Activated CD4-positive, alpha-beta T cell treated with anti-CD3 and anti-CD28 coated beads, Interleukin-2, amount 50 U/mL, for 1 hour (primary cell): ENCODE results near the gene C2orf69.
"Not testable (repeated sequence)": the region's sequence is repeated elsewhere in the genome, so short reads cannot be mapped to it uniquely, and the experiment has no call there.

Source experiments
- DNase-seq: peaks from one replicate; pipeline ENCODE4 v3.0.0-alpha.2; 2020

Gene C2orf69, protein sequence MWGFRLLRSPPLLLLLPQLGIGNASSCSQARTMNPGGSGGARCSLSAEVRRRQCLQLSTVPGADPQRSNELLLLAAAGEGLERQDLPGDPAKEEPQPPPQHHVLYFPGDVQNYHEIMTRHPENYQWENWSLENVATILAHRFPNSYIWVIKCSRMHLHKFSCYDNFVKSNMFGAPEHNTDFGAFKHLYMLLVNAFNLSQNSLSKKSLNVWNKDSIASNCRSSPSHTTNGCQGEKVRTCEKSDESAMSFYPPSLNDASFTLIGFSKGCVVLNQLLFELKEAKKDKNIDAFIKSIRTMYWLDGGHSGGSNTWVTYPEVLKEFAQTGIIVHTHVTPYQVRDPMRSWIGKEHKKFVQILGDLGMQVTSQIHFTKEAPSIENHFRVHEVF

DNA sequence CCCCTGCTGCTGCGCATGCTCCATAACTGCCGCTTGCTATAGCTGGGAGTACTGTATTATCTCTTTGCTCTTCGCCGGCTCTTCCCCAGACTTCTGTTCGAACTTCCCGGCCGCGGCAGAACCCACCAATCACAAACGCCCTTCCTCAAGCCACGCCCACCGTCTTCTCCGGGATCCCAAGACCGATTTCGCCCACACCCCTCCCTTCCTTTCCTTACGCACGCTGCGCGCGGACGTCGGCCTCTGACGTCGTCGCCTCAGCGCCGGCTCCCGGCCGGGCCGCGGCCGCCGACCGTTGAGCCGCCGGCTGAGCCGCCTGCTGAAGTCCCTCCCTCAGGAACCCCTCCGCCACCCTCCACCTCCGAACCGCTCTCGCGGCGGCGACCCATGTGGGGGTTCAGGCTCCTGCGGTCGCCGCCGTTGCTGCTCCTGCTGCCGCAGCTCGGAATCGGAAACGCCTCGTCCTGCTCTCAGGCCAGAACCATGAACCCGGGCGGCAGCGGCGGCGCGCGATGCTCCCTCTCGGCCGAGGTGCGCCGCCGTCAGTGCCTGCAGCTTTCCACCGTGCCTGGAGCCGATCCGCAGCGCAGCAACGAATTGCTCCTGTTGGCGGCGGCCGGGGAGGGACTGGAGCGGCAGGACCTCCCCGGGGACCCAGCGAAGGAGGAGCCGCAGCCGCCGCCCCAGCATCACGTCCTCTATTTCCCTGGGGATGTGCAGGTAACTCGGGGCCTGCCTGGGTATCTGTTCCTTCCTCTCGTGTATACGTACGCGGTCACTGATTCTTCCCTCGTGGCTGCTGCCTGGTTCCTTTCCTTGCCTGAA is at the start of gene C2orf69:
Gene C2orf69 (plus strand): TSS at position 242 of the 825 bp plus-strand sequence. CDS start 146 bp downstream, at position 388.
- DNase-seq = peak; percentile 88

DNA sequence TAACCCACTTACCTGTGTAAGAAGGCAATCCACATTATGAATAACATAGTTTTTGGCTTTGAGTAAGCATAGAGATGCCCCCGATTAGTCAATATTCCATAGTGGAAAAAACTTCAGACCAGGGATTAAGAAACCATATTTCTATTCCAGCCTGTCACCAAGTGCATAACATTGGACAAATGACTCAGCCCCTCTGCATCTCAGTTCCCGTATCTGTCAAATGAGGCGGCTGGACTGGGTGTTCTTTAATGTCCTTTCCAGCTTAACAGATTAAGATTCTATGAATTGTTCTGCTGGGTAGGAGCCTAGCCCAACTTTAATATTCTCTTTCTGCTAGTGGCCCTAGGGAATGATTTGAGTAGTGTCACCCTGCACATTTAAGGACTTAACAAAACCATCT is 48.3 kb upstream of the C2orf69 start:
- no peak for DNase-seq

DNA sequence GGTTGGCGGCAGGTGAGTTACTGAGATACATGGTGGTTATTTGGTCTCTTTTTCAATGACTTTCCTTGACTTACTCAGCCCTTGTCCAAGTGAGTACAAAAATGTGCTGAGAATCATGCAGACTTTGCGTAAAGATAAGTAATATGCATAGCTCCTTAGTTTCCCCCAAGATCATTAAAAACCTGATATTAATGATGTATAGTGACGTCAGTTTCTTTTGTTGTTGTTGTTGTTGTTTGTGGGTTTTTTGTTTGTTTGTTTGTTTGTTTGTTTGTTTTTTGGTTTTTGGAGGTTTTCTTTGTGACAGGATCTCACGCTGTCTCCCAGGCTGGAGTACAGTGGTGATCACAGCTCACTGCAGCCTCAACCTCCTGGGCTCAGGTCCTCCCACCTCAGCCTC is 45.2 kb upstream of the C2orf69 start:
- DNase-seq = no peak

DNA sequence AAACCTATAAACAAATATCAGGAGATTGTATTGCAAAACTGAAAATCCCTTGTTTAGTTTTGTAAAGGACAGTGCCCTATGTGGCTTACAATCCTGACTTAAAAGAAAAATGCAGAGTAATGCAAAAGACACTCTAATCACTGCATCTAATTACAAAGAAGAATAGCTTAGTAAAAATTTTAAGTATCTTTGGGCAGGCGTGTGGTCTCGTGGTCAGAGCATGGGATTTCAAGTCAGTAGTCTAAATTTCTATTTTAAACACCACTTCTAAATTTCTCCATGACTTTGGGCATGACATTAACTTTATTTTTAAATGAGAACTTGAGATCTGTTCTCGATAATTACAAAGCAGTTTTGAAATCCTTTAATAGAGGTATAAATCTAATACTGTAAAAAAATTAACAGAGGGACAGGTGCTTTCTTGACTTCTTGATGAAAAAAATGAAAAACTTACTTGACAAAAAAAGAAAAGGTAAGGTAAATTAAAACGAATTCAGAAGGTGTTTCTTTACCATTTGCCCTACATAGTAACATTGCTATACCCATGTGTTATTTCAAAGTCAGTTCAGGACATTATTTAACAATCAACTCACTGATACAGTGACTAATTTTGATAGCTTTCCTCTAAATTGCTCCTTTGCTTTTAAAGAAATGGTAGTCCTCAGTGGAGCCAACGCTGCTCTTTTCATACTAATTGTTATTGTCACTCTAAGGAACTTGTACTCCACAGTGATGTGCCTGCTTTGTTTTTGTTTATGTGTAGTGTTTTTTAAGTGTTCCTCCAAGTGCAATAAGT is 42.5 kb upstream of the C2orf69 start:
- no peak for DNase-seq

DNA sequence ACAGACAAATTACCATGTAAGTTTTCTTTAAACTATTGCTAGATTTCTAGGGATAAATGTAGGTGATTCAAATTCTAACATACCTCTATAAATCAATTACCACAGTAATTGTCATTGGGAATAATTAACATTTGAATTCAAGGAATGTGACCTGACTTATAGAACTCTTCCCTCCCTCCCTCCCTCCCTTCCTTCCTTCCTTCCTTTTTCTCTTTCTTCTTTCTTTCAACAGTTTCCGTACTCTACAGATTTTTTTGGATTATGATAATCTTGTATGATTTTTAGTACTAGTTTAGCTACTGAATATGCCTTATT is 41.9 kb upstream of the C2orf69 start:
- no peak for DNase-seq

DNA sequence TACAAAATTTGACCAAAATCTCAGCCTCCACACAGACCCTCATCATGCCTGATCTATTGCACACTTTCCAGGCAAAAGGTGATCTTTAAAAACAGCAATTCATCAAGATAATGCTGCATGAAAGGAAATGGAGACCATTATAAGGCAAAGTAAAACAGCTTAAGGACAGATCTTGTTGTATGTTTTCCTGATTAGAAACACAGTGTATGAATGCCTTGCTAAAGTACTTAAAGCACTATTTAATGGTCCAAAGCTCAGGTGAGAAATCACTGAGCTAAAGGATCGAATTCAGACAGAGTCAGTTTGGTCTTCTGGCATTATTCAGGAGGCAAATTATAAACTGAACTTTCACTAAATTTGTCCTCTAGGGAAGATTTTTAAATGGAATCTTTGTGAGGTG is 41.4 kb upstream of the C2orf69 start:
- DNase-seq = no peak

DNA sequence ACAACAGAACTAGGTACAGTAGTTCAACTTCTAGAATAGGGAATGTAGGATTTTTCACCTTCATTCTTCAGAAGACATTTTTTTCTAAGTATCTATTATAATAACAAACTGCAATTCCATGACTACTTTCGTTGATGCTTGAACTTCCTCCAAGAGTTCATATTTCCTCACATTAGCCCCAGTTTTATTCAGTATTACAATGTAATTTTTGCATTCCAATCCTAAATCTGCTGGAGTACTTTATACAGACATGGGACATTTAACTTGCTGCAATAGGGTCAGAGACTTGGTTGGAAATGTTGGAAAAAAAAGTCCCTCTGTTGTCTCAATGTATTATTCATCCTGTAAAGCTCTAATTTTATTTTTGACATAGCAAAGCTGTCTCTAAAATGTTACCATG is 40.5 kb upstream of the C2orf69 start:
- no peak for DNase-seq

DNA sequence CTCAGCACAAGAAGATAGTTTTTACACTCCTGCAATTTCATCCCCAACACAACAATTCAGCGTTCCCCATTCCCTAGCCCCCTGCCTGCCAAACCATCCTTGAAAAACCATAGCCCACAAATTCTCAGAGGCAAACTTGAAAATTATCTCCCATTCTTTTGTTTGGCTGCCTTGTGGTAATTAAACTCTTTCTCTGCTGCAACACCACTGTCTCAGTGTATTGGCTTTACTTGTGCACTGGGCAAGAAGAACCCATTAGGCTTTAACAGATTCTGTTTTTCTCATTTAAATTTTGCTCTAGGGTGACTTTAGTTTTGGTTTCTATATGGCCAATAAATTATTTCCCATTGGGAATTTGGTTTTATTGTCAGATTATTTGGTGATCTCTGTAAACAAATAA is 36.9 kb upstream of the C2orf69 start:
- no peak for DNase-seq

DNA sequence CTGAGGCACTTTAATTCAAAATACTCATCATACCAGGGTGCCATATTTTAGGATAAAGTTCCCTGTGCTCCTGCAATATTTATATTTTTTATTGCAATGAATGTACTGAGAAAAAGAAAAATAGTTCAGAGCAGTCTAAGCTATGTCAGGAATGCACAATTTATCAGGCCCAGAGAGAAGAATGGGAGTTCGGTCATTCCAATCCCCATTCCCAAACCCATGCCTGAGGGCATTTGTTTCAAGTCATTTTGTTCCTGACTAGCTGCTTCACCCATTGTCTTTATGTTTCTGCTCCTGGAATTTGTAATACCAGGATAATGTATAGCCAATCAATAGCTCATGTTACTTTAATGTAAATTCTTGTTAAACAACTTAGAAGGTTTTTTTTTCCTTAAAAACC is 35.7 kb upstream of the C2orf69 start:
- no peak for DNase-seq

DNA sequence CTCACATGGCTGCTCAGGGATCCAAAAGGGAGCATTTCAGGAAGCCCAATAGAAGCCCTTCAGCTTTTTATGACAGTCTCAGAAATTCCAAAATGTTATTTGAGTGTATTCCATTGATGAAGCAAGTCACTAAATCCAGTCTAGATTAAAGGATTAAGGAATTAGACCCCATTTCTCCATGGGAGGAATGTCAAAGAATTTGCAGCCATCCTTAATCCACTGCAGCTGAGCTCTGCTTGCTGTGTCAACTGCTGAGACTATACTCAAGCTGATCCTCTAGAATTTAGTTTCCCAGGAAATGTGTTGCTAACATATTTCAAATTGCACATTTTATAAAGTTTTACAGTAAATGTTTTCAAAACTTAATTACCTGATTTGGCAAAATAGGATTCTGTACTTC is 28.4 kb upstream of the C2orf69 start:
- DNase-seq = no peak

DNA sequence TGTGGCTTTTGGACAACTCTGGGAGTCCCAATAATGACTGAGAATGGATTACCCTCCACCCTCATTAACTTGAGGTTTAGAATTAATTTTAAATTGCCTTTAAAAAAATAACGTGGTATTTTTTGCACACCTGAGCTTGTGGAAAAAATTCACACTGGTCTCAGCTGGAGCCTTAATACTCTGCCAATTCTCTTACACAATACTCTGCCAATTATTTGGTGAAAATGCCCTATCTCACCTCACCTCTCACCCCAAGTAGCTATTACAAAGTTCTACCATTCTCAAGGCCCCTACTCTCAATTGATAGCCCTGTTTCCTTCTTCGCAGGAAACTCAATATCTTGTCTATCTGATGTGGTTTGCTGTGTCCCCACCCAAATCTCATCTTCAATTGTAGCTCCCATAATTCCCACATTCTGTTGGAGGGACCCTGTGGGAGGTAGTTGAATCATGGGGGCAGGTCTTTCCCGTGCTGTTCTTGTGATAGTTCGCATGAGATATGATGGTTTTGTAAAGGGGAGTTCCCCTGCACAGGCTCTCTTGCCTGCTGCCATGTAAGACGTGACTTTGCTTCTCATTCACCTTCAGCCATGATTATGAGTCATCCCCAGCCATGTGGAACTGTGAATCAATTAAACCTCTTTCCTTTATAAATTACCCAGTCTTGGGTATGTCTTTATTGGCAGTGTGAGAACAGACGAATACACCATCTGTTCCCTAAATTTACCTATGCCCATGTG is 27.4 kb upstream of the C2orf69 start:
- no peak for DNase-seq

DNA sequence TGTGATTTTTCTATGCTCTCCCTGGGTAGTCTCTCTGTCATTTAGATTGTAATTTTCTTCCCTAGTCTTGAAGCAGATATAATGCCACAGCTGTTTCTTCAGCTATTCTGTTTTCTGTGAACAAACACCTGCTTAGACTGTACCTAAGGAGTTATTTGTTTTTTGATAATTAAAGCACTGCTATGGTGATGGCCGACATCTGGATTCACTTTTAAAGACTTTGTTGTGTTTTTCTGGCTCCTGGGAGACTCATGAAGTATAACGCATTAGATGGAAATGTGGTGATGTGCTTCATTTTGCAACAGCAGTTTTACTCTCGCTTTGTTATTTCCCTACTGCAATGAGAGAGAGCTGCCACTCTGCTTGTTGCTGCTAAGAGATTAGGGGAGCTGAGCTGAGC is 15.7 kb upstream of the C2orf69 start:
- DNase-seq = no peak

DNA sequence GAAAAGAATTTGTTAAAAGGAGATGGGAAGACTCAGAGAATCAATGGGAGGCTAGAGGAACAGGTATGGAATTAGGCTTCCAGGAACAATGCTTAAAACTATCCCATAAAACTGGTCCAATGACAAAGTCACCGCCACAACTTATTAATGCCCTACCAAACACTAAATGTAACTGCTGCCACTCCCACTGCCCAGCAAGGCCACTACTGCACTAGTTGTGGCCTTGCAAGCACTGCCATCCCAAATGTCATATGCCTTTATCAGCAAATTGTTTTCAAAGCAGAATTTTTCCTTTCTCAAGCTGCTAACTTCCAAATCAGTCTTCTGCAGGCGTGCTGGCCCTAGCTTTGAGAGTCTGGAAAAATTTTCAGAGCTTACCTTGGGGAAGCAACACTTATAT is 14.5 kb upstream of the C2orf69 start:
- no peak for DNase-seq

DNA sequence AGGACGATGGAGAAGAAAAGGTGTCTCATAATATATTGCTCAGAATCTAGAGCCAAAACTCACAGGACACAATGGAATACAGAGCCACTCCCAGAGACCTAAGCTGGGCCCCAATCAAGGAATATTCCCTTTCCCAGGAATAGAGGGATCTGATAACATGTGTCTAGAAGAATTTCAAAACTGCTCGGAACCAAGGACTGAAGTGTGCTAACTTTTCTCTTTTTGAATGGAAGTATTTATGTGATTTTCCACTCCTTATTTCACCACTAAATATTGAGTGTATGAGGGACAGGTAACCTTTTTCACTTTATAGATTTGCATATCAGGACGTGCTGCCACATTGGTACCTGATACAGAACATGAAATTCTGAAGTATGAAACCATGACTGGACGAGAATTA is 9.2 kb upstream of the C2orf69 start:
- DNase-seq = no peak

DNA sequence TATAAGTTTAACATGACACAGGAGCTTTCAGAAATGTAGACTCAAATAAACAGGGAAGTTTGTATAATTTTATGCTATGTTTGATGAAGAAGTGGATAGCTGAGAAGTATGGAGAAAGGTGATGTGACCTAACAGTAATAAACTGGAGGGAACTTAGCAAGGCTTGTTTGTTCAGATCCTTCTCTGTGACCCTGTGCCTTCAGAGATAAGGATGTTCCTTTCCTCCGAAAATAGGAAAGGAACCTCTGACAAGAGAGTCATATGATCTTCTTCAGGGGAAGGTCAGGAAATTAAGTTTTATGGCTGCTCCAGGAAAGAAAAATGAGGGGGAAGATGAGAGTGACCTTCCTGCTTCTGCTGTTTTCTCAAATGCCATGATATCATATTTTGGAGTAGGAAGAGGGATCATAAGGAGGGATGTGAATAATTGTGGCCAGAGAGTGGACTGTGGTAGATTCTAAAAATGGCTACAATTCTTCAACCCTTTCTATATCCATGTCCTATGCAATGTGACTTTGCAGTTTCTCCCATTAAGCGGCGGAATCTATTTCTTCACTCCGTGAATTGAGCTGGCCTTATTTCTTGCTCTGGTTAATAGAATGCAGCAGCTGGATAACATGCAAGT is 8.5 kb upstream of the C2orf69 start:
- DNase-seq = no peak

DNA sequence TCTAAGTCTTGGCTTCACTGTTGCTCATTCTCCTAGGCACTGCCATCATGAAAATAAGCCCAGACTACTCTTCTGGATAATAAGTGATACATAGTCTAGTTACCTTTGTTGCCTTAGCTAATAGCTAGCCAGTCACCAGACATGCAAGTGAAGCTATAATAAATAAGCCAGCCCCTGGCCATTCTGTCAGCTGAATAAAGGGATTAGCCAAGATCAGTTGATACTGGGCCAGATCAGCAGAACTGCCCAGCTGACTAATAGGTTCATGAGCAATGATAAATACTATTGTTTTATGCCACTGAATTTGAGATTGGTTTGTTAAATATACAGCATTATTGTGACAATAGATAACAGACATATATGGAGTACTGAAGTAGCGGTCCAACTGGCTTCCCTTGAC is 8.0 kb upstream of the C2orf69 start:
- DNase-seq = no peak

DNA sequence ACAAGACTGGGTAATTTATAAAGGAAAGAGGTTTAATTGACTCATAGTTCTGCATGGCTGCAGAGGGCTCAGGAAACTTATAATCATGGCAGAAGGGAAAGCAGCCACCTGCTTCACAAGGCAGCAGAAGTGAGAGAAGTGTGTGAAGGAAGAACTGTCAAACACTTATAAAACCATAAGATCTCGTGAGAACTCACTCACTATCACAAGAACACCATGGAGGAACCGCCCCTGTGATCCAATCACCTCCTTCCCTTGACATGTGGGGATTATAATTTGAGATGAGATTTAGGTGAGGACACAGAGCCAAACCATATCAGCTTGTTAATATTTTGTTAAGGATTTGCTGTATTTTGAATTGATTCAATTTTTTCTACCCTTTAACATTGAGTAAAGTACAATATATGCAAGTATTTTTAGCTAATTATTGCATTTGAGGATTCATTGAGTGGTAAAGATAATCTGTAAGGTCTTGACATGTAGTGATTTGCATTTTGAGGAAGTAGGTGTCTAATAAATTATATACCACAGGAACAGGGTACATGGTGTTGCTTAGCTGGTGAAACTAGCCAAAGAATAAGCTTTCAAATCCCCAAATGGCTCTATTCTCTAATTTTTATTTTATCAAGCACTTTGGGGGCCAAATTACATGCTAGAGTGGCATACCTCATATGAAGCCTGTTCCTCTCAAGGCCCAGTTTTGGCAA is 3.9 kb upstream of the C2orf69 start:
- DNase-seq = no peak

DNA sequence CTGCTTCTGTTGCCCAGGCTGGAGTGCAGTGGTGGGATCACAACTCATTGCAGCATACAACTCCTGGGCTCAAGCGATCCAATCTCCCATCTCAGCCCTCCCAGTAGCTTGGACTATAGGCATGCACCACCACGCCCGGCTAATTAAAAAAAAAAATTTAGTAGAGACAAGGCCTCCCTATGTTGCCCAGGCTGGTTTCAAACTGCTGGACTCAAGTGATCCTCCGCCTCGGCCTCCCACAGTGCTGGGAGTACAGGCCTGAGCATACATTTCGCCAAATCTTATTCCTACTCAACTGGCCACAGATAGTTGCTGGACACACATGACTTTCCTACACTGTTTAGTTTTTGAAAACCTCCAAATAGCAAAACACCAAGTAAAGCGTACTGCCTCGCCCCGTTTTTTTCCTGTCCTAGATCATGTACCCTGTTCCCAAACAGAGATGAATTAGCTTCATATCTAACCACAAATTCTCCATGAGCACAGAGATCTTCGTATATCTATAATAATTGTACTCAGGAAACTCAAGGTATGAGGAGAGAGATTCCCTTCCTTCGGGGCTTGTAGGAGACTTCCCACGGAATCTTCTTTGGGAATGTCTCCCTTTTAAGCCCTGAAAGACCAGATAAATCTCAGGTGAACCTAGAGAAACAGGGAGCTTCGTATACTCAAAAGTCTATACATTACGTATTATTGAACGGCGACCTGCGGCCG is 598 bp upstream of the C2orf69 start:
- no peak for DNase-seq

DNA sequence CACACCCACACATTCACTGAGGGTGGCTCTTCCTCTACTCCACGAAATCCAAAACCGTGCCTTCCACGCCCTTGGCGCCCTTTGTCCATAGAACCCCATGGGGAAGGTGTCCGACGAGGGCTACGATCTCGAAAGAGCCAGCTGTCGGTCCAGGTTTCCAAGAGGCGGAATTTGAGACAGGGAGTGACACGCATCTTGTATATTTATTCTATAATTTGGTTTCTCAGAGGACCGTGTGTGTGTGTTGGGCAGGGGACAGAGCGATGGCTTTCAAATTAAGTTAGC is 726 bp downstream of the C2orf69 start:
- DNase-seq = no peak

DNA sequence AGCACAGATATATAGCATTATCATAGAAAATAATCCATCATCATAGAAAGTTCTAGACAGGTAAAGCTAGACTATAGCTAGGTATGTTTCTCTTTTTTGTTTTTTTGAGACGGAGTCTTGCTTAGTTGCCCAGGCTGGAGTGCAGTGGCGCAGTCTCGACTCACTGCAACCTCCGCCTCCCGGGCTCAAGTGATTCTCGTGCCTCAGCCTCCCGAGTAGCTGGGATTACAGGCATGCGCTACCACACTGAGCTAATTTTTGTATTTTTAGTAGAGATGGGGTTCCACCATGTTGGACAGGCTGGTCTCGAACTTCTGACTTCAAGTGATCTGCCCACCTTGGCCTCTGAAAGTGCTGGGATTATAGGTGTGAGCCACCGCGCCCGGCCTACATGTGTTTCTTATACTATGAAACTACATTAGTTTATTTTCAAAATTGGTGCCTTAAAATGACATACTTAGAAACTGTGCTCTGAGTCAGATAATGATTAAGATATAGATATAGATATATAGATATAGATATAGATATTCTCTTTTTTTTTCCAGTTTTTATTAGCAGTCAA is 1.5 kb downstream of the C2orf69 start:
- not testable (repeated sequence) for DNase-seq

DNA sequence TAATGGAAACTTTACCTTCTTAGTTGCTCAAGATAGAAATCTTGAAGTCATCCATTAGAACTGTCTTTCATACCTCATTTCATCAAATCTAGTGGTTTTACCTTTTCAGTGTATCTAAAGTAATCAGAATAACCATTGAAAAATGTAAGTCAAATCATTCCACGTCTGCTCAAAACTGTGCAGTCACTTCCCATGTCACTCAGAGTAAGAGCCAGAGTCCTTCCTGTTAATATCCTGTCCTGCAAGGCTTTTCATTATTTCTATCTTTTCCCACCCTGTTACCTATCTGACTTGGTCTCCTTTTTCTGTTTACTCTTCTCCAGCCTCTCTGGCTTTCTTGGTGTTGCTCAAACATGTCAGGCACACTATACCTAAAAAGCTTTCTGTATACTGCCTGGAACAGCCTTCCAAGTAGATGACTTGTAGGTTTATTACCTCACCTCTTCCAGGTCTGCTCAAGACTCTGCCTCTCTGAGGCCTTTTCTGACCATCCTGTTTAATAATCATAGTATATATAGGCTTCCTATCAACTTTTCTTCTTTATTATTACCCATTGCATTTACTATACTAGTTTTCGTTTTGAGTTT is 3.4 kb downstream of the C2orf69 start:
- no peak for DNase-seq
